ENCODE measurements around the gene NOP53.
"Not testable (repeated sequence)": the region's sequence is repeated elsewhere in the genome, so short reads cannot be mapped to it uniquely, and the experiment has no call there.

NOP53 gene

GRCh38 chr19:47778049-47778953, 33.0 kb downstream of the NOP53 start, which contains the start of gene SELENOW:
Gene SELENOW, plus strand, starts transcription at chr19:47778703. Its CDS starts 83 bp downstream, at chr19:47778786.
- FAIRE-seq, result no peak

- FAIRE-seq, result no peak
Measured at GRCh38 chr19:47778954-47779351, 33.6 kb downstream of the NOP53 start.

- no peak for FAIRE-seq
Measured at GRCh38 chr19:47779524-47780214, 34.3 kb downstream of the NOP53 start.

- FAIRE-seq, result no peak
Measured at GRCh38 chr19:47780215-47780551, 34.8 kb downstream of the NOP53 start.

- no peak for FAIRE-seq
Measured at GRCh38 chr19:47781590-47782262, 36.4 kb downstream of the NOP53 start.

GRCh38 chr19:47786566-47786965, 41.2 kb downstream of the NOP53 start:
- FAIRE-seq, result no peak

GRCh38 chr19:47787307-47787706, 42.0 kb downstream of the NOP53 start:
- FAIRE-seq, result not testable (repeated sequence)

GRCh38 chr19:47789811-47790210, 44.5 kb downstream of the NOP53 start:
- not testable (repeated sequence) for FAIRE-seq

GRCh38 chr19:47790398-47790814, 45.1 kb downstream of the NOP53 start:
- no peak for FAIRE-seq

GRCh38 chr19:47792616-47793015, 47.3 kb downstream of the NOP53 start:
- FAIRE-seq, result no peak

- FAIRE-seq, result no peak
Measured at GRCh38 chr19:47794526-47794925, 49.2 kb downstream of the NOP53 start.

- no peak for FAIRE-seq
Measured at GRCh38 chr19:47796785-47797184, 51.4 kb downstream of the NOP53 start.

GRCh38 chr19:47797996-47798903, 52.9 kb downstream of the NOP53 start:
- FAIRE-seq, result no peak

- no peak for FAIRE-seq
Measured at GRCh38 chr19:47798904-47799266, 53.5 kb downstream of the NOP53 start.

- FAIRE-seq, result no peak
Measured at GRCh38 chr19:47801270-47801669, 55.9 kb downstream of the NOP53 start.

- no peak for FAIRE-seq
Measured at GRCh38 chr19:47802521-47803043, 57.2 kb downstream of the NOP53 start.

- FAIRE-seq, result not testable (repeated sequence)
Measured at GRCh38 chr19:47803148-47803547, 57.8 kb downstream of the NOP53 start.

- not testable (repeated sequence) for FAIRE-seq
Measured at GRCh38 chr19:47803671-47804070, 58.3 kb downstream of the NOP53 start.

GRCh38 chr19:47804451-47804850, 59.1 kb downstream of the NOP53 start, which contains the start of gene TPRX1:
Gene TPRX1, minus strand, starts transcription at chr19:47804551. Its CDS starts 12 bp downstream, at chr19:47804539.
- FAIRE-seq, result not testable (repeated sequence)

- FAIRE-seq, result no peak
Measured at GRCh38 chr19:47805313-47805712, 60.0 kb downstream of the NOP53 start.

- no peak for FAIRE-seq
Measured at GRCh38 chr19:47806435-47806834, 61.1 kb downstream of the NOP53 start.
